HCT116 (cell line): ENCODE measurements around the gene WAS. TPM values are rescaled to one million over a fixed set of nuclear protein-coding genes. Genes with fewer than 3 reads are reported as not detected.

Experiments used
- ATAC-seq: fragments of 200-7000 bp; cut with Tn5 transposase; 2 replicates; pipeline ENCODE4 v1.9.1; 2020; ENCODE audit warnings: mild to moderate bottlenecking, moderate library complexity
- BruUV-seq: library from RNA; stranded (reverse); fragments of 400-500 nt; replicated peaks from 2 replicates; lab custom pipeline; 2021; lab: Mats Ljungman, UMichigan
- CTCF ChIA-PET: fragments of 300-600 bp; sonication (Branson Sonifier 250); formaldehyde crosslinking; loops from one replicate; lab custom pipeline; 2021; ENCODE audit warnings: antibody characterized with exemption; lab: Charles Lee
- POLR2A ChIA-PET: fragments of 300-600, 350-600 bp; sonication (Branson Sonifier 250); formaldehyde crosslinking; loops from one replicate; lab custom pipeline; 2021; ENCODE audit warnings: antibody characterized with exemption; lab: Charles Lee
- RAD21 ChIA-PET, 2 experiments: fragments of 300-600 bp; sonication (Branson Sonifier 250); formaldehyde crosslinking; loops; one replicate each; lab custom pipeline; 2023; ENCODE audit warnings: low total read pairs in 2 of 2; ENCODE audit not compliant: uncharacterized antibody in 2 of 2, unreplicated experiment in 2 of 2, low non-redundant PET in 1 of 2; lab: Charles Lee
- DNase-seq: peaks from one replicate; pipeline ENCODE4 v3.0.0-alpha.2; 2010; ENCODE audit warnings: low read depth, low spot score
- H2AFZ ChIP-seq: fragments of 200-600 bp; shearing (Covaris generic), sonication (generic); 2 replicates; pipeline ENCODE4 v1.6.1; 2017; ENCODE audit warnings: low read depth, mixed run types, mixed read lengths, antibody characterized with exemption, low read length; ENCODE audit not compliant: poor library complexity, severe bottlenecking
- H3K27ac ChIP-seq: 2 replicates; pipeline ENCODE4 v1.5.1; 2012; ENCODE audit warnings: low read depth, low read length
- H3K27me3 ChIP-seq: fragments of 200-600 bp; sonication (generic); 2 replicates; pipeline ENCODE4 v1.6.1; 2016; ENCODE audit warnings: mixed run types, low read length, mixed read lengths; ENCODE audit not compliant: insufficient read depth
- H3K36me3 ChIP-seq, 2 experiments: fragments of 200-500 bp in 1 of 2; fragments of 200-600 bp in 1 of 2; sonication (Bioruptor generic) in 1 of 2; sonication (generic) in 1 of 2; 2 replicates each; pipeline versions ENCODE4 v1.5.1 to v1.6.1; 2014 to 2016; ENCODE audit warnings: low read length in 2 of 2, inconsistent platforms in 1 of 2, mixed read lengths in 1 of 2, mixed run types in 1 of 2; ENCODE audit not compliant: insufficient read depth in 2 of 2, control insufficient read depth in 1 of 2
- H3K4me1 ChIP-seq, 2 experiments: fragments of 200-600 bp in 1 of 2; sonication (generic) in 1 of 2; 2 replicates each; pipeline versions ENCODE4 v1.5.1 to v1.6.1; 2012 to 2017; ENCODE audit warnings: low read length in 2 of 2, inconsistent platforms in 1 of 2, mild to moderate bottlenecking in 1 of 2, mixed read lengths in 1 of 2, mixed run types in 1 of 2, moderate library complexity in 1 of 2; ENCODE audit not compliant: insufficient read depth in 2 of 2, control insufficient read depth in 1 of 2
- H3K4me2 ChIP-seq: fragments of 200-600 bp; sonication (generic); 2 replicates; pipeline ENCODE4 v1.6.1; 2017; ENCODE audit warnings: mixed run types, low read length, mixed read lengths
- H3K4me3 ChIP-seq, 2 experiments: fragments of 200-600 bp in 1 of 2; sonication (generic) in 1 of 2; replicated peaks in 1 of 2; 2 replicates each; pipeline ENCODE4 v1.5.1; 2011 to 2016; ENCODE audit warnings: low read length in 2 of 2, control low read depth in 1 of 2, low read depth in 1 of 2, mild to moderate bottlenecking in 1 of 2, mixed read lengths in 1 of 2, mixed run types in 1 of 2
- H3K79me2 ChIP-seq: fragments of 200-600 bp; sonication (generic); 2 replicates; pipeline ENCODE4 v1.6.1; 2017; ENCODE audit warnings: mild to moderate bottlenecking, mixed run types, low read length, moderate library complexity, mixed read lengths; ENCODE audit not compliant: insufficient read depth
- H3K9ac ChIP-seq: fragments of 200-600 bp; sonication (generic); 2 replicates; pipeline ENCODE4 v1.6.1; 2016; ENCODE audit warnings: low read length, mixed read lengths
- H3K9me2 ChIP-seq: fragments of 200-600 bp; sonication (generic), shearing (Covaris generic); 2 replicates; pipeline ENCODE4 v1.6.1; 2017; ENCODE audit warnings: mixed run types, mild to moderate bottlenecking, moderate library complexity; ENCODE audit not compliant: insufficient read depth
- H3K9me3 ChIP-seq, 2 experiments: fragments of 200-500 bp in 1 of 2; fragments of 200-600 bp in 1 of 2; sonication (Bioruptor generic) in 1 of 2; sonication (generic) in 1 of 2; 2 replicates each; pipeline ENCODE4 v1.6.1; 2014 to 2017; ENCODE audit warnings: low read length in 2 of 2, mixed read lengths in 2 of 2, inconsistent platforms in 1 of 2, low read depth in 1 of 2, mild to moderate bottlenecking in 1 of 2, mixed run types in 1 of 2, moderate library complexity in 1 of 2; ENCODE audit not compliant: control insufficient read depth in 1 of 2, insufficient read depth in 1 of 2
- H4K20me1 ChIP-seq: fragments of 200-600 bp; sonication (generic), shearing (Covaris generic); 2 replicates; pipeline ENCODE4 v1.6.1; 2017; ENCODE audit warnings: mixed run types, mild to moderate bottlenecking, moderate library complexity; ENCODE audit not compliant: insufficient read depth
- ATF3 ChIP-seq: IDR thresholded peaks from 2 replicates; pipeline ENCODE4 v1.6.1; 2012
- CBX3 ChIP-seq: IDR thresholded peaks from 2 replicates; pipeline ENCODE4 v1.6.1; 2012; ENCODE audit warnings: low read depth
- EGR1 ChIP-seq: IDR thresholded peaks from 2 replicates; pipeline ENCODE4 v1.6.1; 2012; ENCODE audit warnings: low read depth
- MAX ChIP-seq: IDR thresholded peaks from 2 replicates; pipeline ENCODE4 v1.6.1; 2012
- POLR2A ChIP-seq: IDR thresholded peaks from 2 replicates; pipeline ENCODE4 v1.7.0; 2011; ENCODE audit warnings: borderline replicate concordance; ENCODE audit not compliant: insufficient read depth, insufficient read length; ENCODE audit errors: extremely low read depth
- POLR2AphosphoS5 ChIP-seq: IDR thresholded peaks from 2 replicates; pipeline ENCODE4 v1.6.1; 2011; ENCODE audit warnings: mild to moderate bottlenecking, low read depth, low read length, moderate library complexity
- REST ChIP-seq: IDR thresholded peaks from 2 replicates; pipeline ENCODE4 v1.6.1; 2012; ENCODE audit warnings: low read depth
- SIN3A ChIP-seq: IDR thresholded peaks from 2 replicates; pipeline ENCODE4 v1.6.1; 2012; ENCODE audit warnings: low read depth
- SP1 ChIP-seq: IDR thresholded peaks from 2 replicates; pipeline ENCODE4 v1.6.1; 2012; ENCODE audit warnings: low read depth
- YY1 ChIP-seq: IDR thresholded peaks from 2 replicates; pipeline ENCODE4 v1.6.1; 2011; ENCODE audit warnings: low read length, low read depth, moderate library complexity, mild to moderate bottlenecking; ENCODE audit not compliant: insufficient replicate concordance; ENCODE audit errors: extremely low read depth
- ZBTB33 ChIP-seq: IDR thresholded peaks from 2 replicates; pipeline ENCODE4 v1.6.1; 2011; ENCODE audit warnings: mild to moderate bottlenecking, low read length, moderate library complexity; ENCODE audit not compliant: insufficient replicate concordance; ENCODE audit errors: extremely low read depth
- ZFX ChIP-seq: fragments of 450-650 bp; IDR thresholded peaks from 2 replicates; pipeline ENCODE4 v1.6.1; 2017
- ZNF274 ChIP-seq: fragments of 200-500 bp; sonication (Bioruptor generic); IDR thresholded peaks from 2 replicates; pipeline ENCODE4 v1.6.1; 2014; ENCODE audit warnings: mild to moderate bottlenecking, low read depth, low read length, inconsistent platforms
- intact Hi-C: fragments of 100-400 bp; cut with micrococcal nuclease; formaldehyde crosslinking; loops from 2 replicates; pipeline ENCODE4 v1.10.0; 2022
- total RNA-seq: library from RNA; stranded (reverse); gene quantifications from one replicate; pipeline ENCODE4 v1.2.1, GENCODE V29; 2021; ENCODE audit not compliant: unreplicated experiment

Gene WAS
- total RNA-seq, 1 experiment from 2014 or later: 0.84 TPM

- CTCF ChIA-PET: no interaction called here
- H3K4me3 ChIP-seq: peak overlapping the region; percentile 69 to 73
- RAD21 ChIA-PET: no interaction called here
- peaks cover 4 to 5% of the 10 kb centered on the region in 2 experiments; a peak in 2 of 4 replicates for H3K36me3 ChIP-seq
- no peak for DNase-seq
- TF ChIP-seq ZBTB33: no peak
- 0 out of 2 replicates have a peak, but pooled peaks have one; percentile 31 for TF ChIP-seq ZFX
- 0 out of 2 replicates have a peak, but pooled peaks have one; percentile 12 for TF ChIP-seq SIN3A
- 0 out of 2 replicates have a peak, but pooled peaks have one; percentile 21 for TF ChIP-seq MAX
- peak; percentile 21 for TF ChIP-seq POLR2A
- TF ChIP-seq EGR1: 0 out of 2 replicates have a peak, but pooled peaks have one; percentile 24
- no peak for TF ChIP-seq SP1
- no peak for TF ChIP-seq ZNF274
- no peak for TF ChIP-seq ATF3
- TF ChIP-seq REST: no peak
- no peak for TF ChIP-seq YY1
- TF ChIP-seq POLR2AphosphoS5: no peak
- TF ChIP-seq CBX3: no peak
- no TSS peak for BruUV-seq
- peak; percentile 51 for ATAC-seq
- H3K27me3 ChIP-seq: no peaks in the 10 kb centered on the region
- H3K79me2 ChIP-seq: peaks cover 35% of the 10 kb centered on the region
- peaks cover 4 to 15% of the 10 kb centered on the region in 2 experiments for H3K4me1 ChIP-seq
- peak overlapping the region; percentile 67 for H3K9ac ChIP-seq
- intact Hi-C loops: no loop called here
- H3K9me3 ChIP-seq: no peaks in the 10 kb centered on the region
- H2AFZ ChIP-seq: no peak overlapping the region
- H3K9me2 ChIP-seq: no peaks in the 10 kb centered on the region
- H4K20me1 ChIP-seq: no peaks in the 10 kb centered on the region
- H3K27ac ChIP-seq: peak overlapping the region; percentile 72
- POLR2A ChIA-PET: interaction anchor here (1.3 kb wide), 1 partner anchor 105 kb away, joined by 3 read pairs; the partner anchor contains the start of gene HDAC6
- peak overlapping the region; percentile 91 for H3K4me2 ChIP-seq
These were observed 13.5 kb downstream of the WAS start for GRCh38 chrX:48696909-48697727.
